ENCODE data around the gene BCL3. TPM values are rescaled to one million over a fixed set of nuclear protein-coding genes. Genes with fewer than 3 reads are reported as not detected.
A peak's percentile ranks its signal among the peaks of the same experiment; 100 is the strongest.

BCL3 gene
- total RNA-seq, 1 experiment from 2014 or later, result 2.2 TPM

DNA sequence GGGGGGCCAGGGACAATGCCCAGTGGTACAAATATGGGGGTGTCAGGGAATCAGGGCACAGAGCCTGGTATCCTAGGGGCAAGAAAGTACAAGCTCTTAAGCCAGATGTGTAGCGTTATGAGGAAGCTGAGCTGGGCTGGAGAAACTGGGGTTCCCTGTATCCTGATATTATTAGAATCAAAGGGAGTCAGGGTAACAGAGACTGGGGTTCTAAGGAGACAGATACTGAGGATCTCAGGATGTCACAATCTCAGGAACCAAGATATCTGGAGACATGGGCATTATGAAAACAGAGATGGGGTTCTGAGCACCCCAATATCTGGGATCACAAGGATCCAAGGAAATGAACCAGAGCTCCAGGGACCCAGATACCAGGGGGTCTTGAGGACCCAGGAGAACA is 784 bp downstream of the BCL3 start:
- H3K9me3 ChIP-seq (ENCODE audit: control insufficient read depth, low read depth, low read length), result no peaks in the 10 kb centered on the region
- H3K4me1 ChIP-seq (ENCODE audit: insufficient read depth, low read length), result no peaks in the 10 kb centered on the region
- H3K27me3 Mint-ChIP-seq (ENCODE audit: low read depth), result peaks cover 93% of the 10 kb centered on the region
- H2AK5ac ChIP-seq (ENCODE audit: insufficient read length, low read length), result no peak overlapping the region
- H3K27ac ChIP-seq (ENCODE audit: insufficient read length, low read depth, low read length), result no peak overlapping the region
- H4K8ac ChIP-seq (replicated peaks; ENCODE audit: insufficient read length, low read depth, low read length), result no peak overlapping the region
- peaks cover 14% of the 10 kb centered on the region for H3K23me2 ChIP-seq (ENCODE audit: insufficient read length, low read depth, low read length, poor library complexity, severe bottlenecking)
- TF ChIP-seq, protein P1, sequence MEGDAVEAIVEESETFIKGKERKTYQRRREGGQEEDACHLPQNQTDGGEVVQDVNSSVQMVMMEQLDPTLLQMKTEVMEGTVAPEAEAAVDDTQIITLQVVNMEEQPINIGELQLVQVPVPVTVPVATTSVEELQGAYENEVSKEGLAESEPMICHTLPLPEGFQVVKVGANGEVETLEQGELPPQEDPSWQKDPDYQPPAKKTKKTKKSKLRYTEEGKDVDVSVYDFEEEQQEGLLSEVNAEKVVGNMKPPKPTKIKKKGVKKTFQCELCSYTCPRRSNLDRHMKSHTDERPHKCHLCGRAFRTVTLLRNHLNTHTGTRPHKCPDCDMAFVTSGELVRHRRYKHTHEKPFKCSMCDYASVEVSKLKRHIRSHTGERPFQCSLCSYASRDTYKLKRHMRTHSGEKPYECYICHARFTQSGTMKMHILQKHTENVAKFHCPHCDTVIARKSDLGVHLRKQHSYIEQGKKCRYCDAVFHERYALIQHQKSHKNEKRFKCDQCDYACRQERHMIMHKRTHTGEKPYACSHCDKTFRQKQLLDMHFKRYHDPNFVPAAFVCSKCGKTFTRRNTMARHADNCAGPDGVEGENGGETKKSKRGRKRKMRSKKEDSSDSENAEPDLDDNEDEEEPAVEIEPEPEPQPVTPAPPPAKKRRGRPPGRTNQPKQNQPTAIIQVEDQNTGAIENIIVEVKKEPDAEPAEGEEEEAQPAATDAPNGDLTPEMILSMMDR (conservative IDR thresholded peaks at IDR 0.05), result no peak
- no peak overlapping the region for H2BK12ac ChIP-seq (ENCODE audit: insufficient read length, low read depth, low read length)
- no CpG with 5 or more reads among the region's 1 CpG for WGBS (ENCODE audit: extremely low coverage, insufficient read length, low lambda C conversion rate)
- H3K4ac ChIP-seq (ENCODE audit: low read depth, low read length), result no peak overlapping the region
- no peak overlapping the region for H3K27ac Mint-ChIP-seq
- no peak overlapping the region for H2BK15ac ChIP-seq (ENCODE audit: low read depth, low read length)
- peak overlapping the region; percentile 60 to 79 for H3K4me3 Mint-ChIP-seq
- H3K79me1 ChIP-seq (ENCODE audit: insufficient read depth, low read depth, low read length, poor library complexity, severe bottlenecking), result no peaks in the 10 kb centered on the region
- DNase-seq, result no peak
- H3T11ph ChIP-seq (ENCODE audit: low read length), result no peak overlapping the region
- no peaks in the 10 kb centered on the region; a peak in 1 of 7 replicates for H3K36me3 Mint-ChIP-seq (ENCODE audit: insufficient read depth in 1 of 3, low read depth in 3 of 3)
- H4K91ac ChIP-seq (ENCODE audit: insufficient read length, low read depth, low read length), result no peak overlapping the region
- H3K4me2 ChIP-seq (ENCODE audit: insufficient read depth, insufficient read length, low read length), result no peak overlapping the region
- peaks cover 42% of the 10 kb centered on the region for H3K27me3 ChIP-seq (ENCODE audit: insufficient read depth, low read length)
- H4K20me1 ChIP-seq (ENCODE audit: control insufficient read depth, insufficient read depth, insufficient read length), result no peaks in the 10 kb centered on the region
- no peak overlapping the region for H2BK20ac ChIP-seq (ENCODE audit: low read depth, low read length, poor library complexity, severe bottlenecking)
- H3K23ac ChIP-seq (ENCODE audit: insufficient read length, low read depth, low read length), result no peak overlapping the region
- H4K5ac ChIP-seq (ENCODE audit: insufficient read length, low read depth, low read length), result no peak overlapping the region
- no peak overlapping the region for H2BK120ac ChIP-seq (ENCODE audit: low read depth, low read length, poor library complexity, severe bottlenecking)
- no peak overlapping the region for H2AFZ ChIP-seq (ENCODE audit: low read length)
- H2BK5ac ChIP-seq (ENCODE audit: insufficient read length, low read length), result no peak overlapping the region
- H3K79me2 ChIP-seq (ENCODE audit: insufficient read depth, low read length), result no peaks in the 10 kb centered on the region
- H3K9me3 Mint-ChIP-seq, result no peaks in the 10 kb centered on the region; a peak in 2 of 5 replicates
- H3K4me1 Mint-ChIP-seq, result peaks cover 10 to 28% of the 10 kb centered on the region in 2 experiments
- H3K56ac ChIP-seq (ENCODE audit: insufficient read length, low read depth, low read length), result no peak overlapping the region
- H3K14ac ChIP-seq (ENCODE audit: insufficient read depth, low read length), result no peak overlapping the region
- H3K18ac ChIP-seq (ENCODE audit: insufficient read length, low read depth, low read length), result no peak overlapping the region
- H3K9ac ChIP-seq (ENCODE audit: extremely low read depth, insufficient read length, low read length), result no peak overlapping the region

Data from H9 (cell line).